Common myeloid progenitor, CD34-positive (primary cell): ENCODE measurements around the gene SKA3.

Experiments
- CTCF ChIA-PET: fragments of 350-600 bp; sonication (Branson Sonifier 250); formaldehyde crosslinking; loops from one replicate; lab custom pipeline; 2021; ENCODE audit warnings: antibody characterized with exemption; lab: Charles Lee
- POLR2A ChIA-PET: fragments of 350-600 bp; sonication (Branson Sonifier 250); formaldehyde crosslinking; loops from one replicate; lab custom pipeline; 2021; ENCODE audit warnings: antibody characterized with exemption; lab: Charles Lee
- DNase-seq, 3 donors: peaks; one replicate each; pipeline versions ENCODE4 v3.0.0 to v3.0.0-alpha.2; 2013
- H3K27ac ChIP-seq, 2 experiments: 1 replicate in 1 of 2; 2 replicates in 1 of 2; pipeline ENCODE4 v1.7.0; 2013; ENCODE audit warnings: inconsistent platforms in 2 of 2, low read length in 2 of 2, mild to moderate bottlenecking in 2 of 2, low read depth in 1 of 2, moderate library complexity in 1 of 2; ENCODE audit not compliant: severe bottlenecking in 2 of 2, insufficient read depth in 1 of 2, poor library complexity in 1 of 2
- H3K27me3 ChIP-seq, 5 experiments: replicated peaks in 2 of 5; 1 replicate in 3 of 5; 2 replicates in 2 of 5; pipeline versions ENCODE4 v1.6.1 to v1.7.0; 2013; ENCODE audit warnings: low read length in 4 of 5, mild to moderate bottlenecking in 2 of 5, moderate library complexity in 2 of 5, inconsistent platforms in 1 of 5; ENCODE audit not compliant: insufficient read depth in 5 of 5, control insufficient read depth in 4 of 5
- H3K36me3 ChIP-seq, 4 experiments: 1 replicate in 2 of 4; 2 replicates in 2 of 4; pipeline versions ENCODE4 v1.6.1 to v1.7.0; 2013; ENCODE audit warnings: low read length in 3 of 4, control low read depth in 1 of 4, mild to moderate bottlenecking in 1 of 4; ENCODE audit not compliant: control insufficient read depth in 4 of 4, insufficient read depth in 4 of 4
- H3K4me1 ChIP-seq, 4 experiments: 1 replicate in 3 of 4; 2 replicates in 1 of 4; pipeline versions ENCODE4 v1.6.1 to v1.7.1; 2013; ENCODE audit warnings: low read length in 3 of 4, mild to moderate bottlenecking in 3 of 4, control low read depth in 1 of 4, inconsistent platforms in 1 of 4, moderate library complexity in 1 of 4; ENCODE audit not compliant: control insufficient read depth in 4 of 4, insufficient read depth in 4 of 4; ENCODE audit errors: control extremely low read depth in 1 of 4
- H3K4me3 ChIP-seq, 7 experiments: 1 replicate in 4 of 7; 2 replicates in 3 of 7; pipeline versions ENCODE4 v1.5.1 to v1.7.0; 2013; ENCODE audit warnings: mild to moderate bottlenecking in 7 of 7, low read length in 6 of 7, moderate library complexity in 6 of 7, inconsistent platforms in 2 of 7, low read depth in 2 of 7, control low read depth in 1 of 7; ENCODE audit not compliant: insufficient read depth in 4 of 7, control insufficient read depth in 1 of 7; ENCODE audit errors: extremely low read depth in 1 of 7
- H3K9me3 ChIP-seq, 5 experiments: 1 replicate in 4 of 5; 2 replicates in 1 of 5; pipeline versions ENCODE4 v1.6.1 to v1.7.1; 2013; ENCODE audit warnings: low read length in 4 of 5, mild to moderate bottlenecking in 2 of 5, inconsistent platforms in 1 of 5, low read depth in 1 of 5, moderate library complexity in 1 of 5; ENCODE audit not compliant: control insufficient read depth in 4 of 5, insufficient read depth in 2 of 5; ENCODE audit errors: control extremely low read depth in 1 of 5
- WGBS: methylation state at CpG from one replicate; pipeline ENCODE4 v1.1.5; 2013; ENCODE audit not compliant: insufficient coverage; 5-methylcytosine and 5-hydroxymethylcytosine counted together

Gene SKA3

DNA sequence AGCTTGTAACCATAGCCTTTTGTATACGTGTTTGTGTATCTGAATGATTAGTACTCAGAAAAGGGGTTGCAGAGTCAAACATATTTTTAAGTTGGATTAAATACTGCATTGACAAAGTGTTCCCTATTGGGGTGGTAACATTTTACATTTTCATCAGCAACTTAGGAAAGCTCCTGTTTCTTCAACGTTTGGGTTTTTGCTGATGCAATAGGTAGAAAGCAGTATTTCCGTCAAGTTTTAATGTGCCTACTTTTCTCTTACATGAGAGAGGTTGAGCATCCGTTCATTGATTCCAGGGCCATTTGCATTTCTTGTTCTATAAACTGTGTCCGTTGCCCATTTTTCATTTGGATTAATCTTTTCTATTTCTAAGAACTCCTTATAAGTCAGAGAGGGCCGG is 56.2 kb downstream of the SKA3 start:
- Histone ChIP-seq H3K27ac (no peak overlapping the region), H3K36me3 (no peaks in the 10 kb centered on the region), H3K27me3 (no peaks in the 10 kb centered on the region), H3K9me3 (peaks cover 0 to 7% (median 0%) of the 10 kb centered on the region in 5 experiments), H3K4me1 (peaks cover 0 to 4% (median 2%) of the 10 kb centered on the region in 4 experiments), H3K4me3 (no peak overlapping the region)
- ChIA-PET POLR2A (no interaction called here), CTCF (no interaction called here)
- 93% methylated on average over 4 of the region's 6 CpGs for WGBS
- no peak for DNase-seq

- ChIA-PET POLR2A (no interaction called here), CTCF (no interaction called here)
- H3K9me3 ChIP-seq, result peaks cover 0 to 7% (median 0%) of the 10 kb centered on the region in 5 experiments
- no peaks in the 10 kb centered on the region for H3K36me3 ChIP-seq
- H3K27me3 ChIP-seq, result no peaks in the 10 kb centered on the region
- H3K4me1 ChIP-seq, result no peaks in the 10 kb centered on the region
- WGBS, result no CpG with 5 or more reads among the region's 2 CpGs
- DNase-seq, result no peak
- H3K4me3 ChIP-seq, result no peak overlapping the region
- H3K27ac ChIP-seq, result no peak overlapping the region
These were observed 56.8 kb downstream of the SKA3 start for GRCh38 chr13:21119526-21119925.

DNA sequence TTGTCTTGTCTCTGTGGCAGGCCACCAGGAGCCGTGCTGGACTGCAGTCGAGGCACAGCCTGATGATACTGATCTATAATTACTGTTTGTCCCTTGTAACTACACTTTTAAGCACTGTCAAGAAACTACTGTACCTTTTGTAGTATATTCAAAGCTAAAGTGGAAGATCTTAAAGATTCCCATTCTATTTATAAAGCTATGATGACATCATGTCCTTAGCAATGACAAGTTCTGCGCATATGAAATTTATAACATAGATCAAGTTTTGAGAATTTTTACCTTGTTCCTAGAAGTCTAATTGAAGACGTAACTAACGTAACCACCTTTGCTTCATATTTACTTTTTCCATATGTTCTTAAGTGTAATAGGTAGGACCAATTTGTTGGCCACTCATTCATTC is 58.2 kb downstream of the SKA3 start:
- Histone ChIP-seq H3K36me3 (no peaks in the 10 kb centered on the region), H3K27ac (no peak overlapping the region), H3K9me3 (peaks cover 0 to 7% (median 0%) of the 10 kb centered on the region in 5 experiments), H3K4me1 (no peaks in the 10 kb centered on the region), H3K27me3 (no peaks in the 10 kb centered on the region), H3K4me3 (no peak overlapping the region)
- CTCF ChIA-PET, result interaction anchor here (0.6 to 1.2 kb wide), 2 partner anchors 15 to 62 kb away, joined by 3 to 5 read pairs; no protein-coding TSS in a partner anchor
- WGBS, result no CpG with 5 or more reads among the region's 5 CpGs
- POLR2A ChIA-PET, result no interaction called here
- no peak for DNase-seq

DNA sequence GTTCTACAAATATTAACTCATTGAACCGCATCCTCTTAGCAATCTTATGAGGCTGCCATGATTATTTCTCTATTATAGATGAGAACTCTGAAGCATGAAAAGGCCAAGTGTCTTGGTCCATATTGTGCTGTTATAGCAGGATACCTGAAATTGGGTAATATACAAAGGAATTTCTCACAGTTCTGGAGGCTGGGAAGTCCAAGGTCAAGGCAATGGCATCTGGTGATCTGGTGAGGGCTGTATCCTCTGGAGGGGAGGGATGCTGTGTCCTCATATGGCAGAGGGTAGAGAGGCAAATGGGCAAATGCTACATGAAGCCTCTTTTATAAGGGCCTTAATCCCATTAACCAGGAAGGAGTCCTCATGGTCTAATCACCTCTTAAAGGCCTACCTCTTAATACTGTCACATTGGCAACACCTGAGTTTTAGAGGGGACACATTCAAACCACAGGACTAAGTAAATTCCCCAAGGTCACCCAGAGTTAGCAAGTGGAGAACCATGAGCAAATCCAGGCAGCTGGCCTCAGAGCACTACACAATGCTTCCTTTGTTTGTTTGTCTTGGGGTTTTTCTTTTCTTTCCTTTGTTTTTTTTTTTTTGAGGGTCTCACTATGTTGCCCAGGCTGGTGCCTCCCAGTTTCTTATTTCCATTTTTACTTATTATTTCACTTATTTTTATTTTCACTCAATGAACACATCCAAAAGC is 59.1 kb downstream of the SKA3 start:
- ChIA-PET CTCF (interaction anchor here (0.6 to 1.0 kb wide), 2 partner anchors 16 to 63 kb away, joined by 3 read pairs; no protein-coding TSS in a partner anchor), POLR2A (no interaction called here)
- DNase-seq, result no peak
- Histone ChIP-seq H3K4me1 (no peaks in the 10 kb centered on the region), H3K27ac (no peak overlapping the region), H3K27me3 (no peaks in the 10 kb centered on the region), H3K36me3 (no peaks in the 10 kb centered on the region), H3K4me3 (no peak overlapping the region), H3K9me3 (peaks cover 0 to 7% (median 0%) of the 10 kb centered on the region in 5 experiments)
- no CpG with 5 or more reads among the region's 1 CpG for WGBS

DNA sequence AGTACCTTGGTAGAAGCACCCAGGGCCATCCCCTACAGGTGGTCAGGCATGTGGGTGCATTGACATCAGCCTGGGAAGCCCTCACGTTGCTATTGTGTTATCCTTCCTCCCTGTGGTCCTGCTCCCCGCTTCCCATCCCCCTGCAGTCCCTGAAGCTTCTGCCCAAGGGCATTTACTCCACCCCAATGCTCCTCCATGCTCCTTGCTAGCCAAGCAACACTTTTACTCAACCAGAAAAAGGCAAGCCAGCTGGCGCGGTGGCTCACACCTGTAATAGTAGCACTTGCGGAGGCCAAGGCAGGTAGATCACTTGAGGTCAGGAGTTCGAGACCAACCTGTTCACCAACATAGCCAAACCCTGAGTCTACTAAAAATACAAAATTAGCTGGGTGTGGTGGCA is 60.2 kb downstream of the SKA3 start:
- Histone ChIP-seq H3K4me3 (no peak overlapping the region), H3K27ac (no peak overlapping the region), H3K27me3 (no peaks in the 10 kb centered on the region), H3K9me3 (peaks cover 0 to 7% (median 0%) of the 10 kb centered on the region in 5 experiments), H3K4me1 (no peaks in the 10 kb centered on the region), H3K36me3 (no peaks in the 10 kb centered on the region)
- ChIA-PET POLR2A (no interaction called here), CTCF (interaction anchor here (1.0 to 3.5 kb wide), 2 partner anchors 12 to 18 kb away, joined by 3 to 16 read pairs; no protein-coding TSS in a partner anchor)
- no peak for DNase-seq
- 100% methylated on average over 5 of the region's 6 CpGs for WGBS

- H3K4me1 ChIP-seq, result peaks cover 0 to 2% (median 0%) of the 10 kb centered on the region in 4 experiments
- H3K4me3 ChIP-seq, result no peak overlapping the region
- ChIA-PET CTCF (interaction anchor here (0.5 to 3.5 kb wide), 4 partner anchors 12 to 173 kb away, joined by 3 to 16 read pairs (median 3); no protein-coding TSS in a partner anchor), POLR2A (no interaction called here)
- H3K36me3 ChIP-seq, result no peaks in the 10 kb centered on the region
- H3K27me3 ChIP-seq, result no peaks in the 10 kb centered on the region
- peaks cover 0 to 7% (median 0%) of the 10 kb centered on the region in 5 experiments for H3K9me3 ChIP-seq
- H3K27ac ChIP-seq, result no peak overlapping the region
- no peak for DNase-seq
- no CpG with 5 or more reads among the region's 3 CpGs for WGBS
These were observed 61.1 kb downstream of the SKA3 start for GRCh38 chr13:21115231-21115630.

DNA sequence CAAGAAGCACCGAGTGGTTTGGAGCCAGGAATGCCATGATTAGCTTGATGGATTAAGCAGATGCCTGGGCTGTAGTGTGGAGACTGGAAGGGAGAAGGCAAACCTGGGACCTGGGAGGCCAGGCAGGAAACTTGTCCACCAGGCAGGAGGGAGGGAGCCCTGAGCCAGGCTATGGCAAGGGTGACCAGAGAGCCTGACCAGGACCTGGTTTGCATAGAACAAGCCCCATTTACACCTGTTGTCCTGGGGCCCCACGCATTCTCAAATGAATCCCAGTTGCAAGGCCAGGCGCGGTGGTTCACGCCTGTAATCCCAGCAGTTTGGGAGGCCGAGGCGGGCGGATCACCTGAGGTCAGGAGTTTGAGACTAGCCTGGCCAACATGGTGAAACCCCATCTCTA is 64.8 kb downstream of the SKA3 start:
- H3K4me1 ChIP-seq, result peaks cover 0 to 2% (median 0%) of the 10 kb centered on the region in 4 experiments
- H3K27ac ChIP-seq, result no peak overlapping the region
- no peaks in the 10 kb centered on the region for H3K9me3 ChIP-seq
- no peaks in the 10 kb centered on the region for H3K27me3 ChIP-seq
- WGBS, result 100% methylated on average over 1 of the region's 8 CpGs
- DNase-seq, result no peak
- H3K36me3 ChIP-seq, result no peaks in the 10 kb centered on the region
- CTCF ChIA-PET, result interaction anchor here (0.7 to 1.7 kb wide), 13 partner anchors 11 to 367 kb away, joined by 3 to 7 read pairs (median 3); partner anchors contain the start of genes MRPL57 and SKA3
- POLR2A ChIA-PET, result interaction anchor here (0.7 kb wide), 1 partner anchor 22 kb away, joined by 3 read pairs; no protein-coding TSS in a partner anchor
- H3K4me3 ChIP-seq, result no peak overlapping the region
